GM21367 (cell line): Measurements from ENCODE around the gene TMCO6.
"Not testable (repeated sequence)": the region's sequence is repeated elsewhere in the genome, so short reads cannot be mapped to it uniquely, and the experiment has no call there.

Experiments used
- ATAC-seq: cut with Tn5 transposase; IDR thresholded peaks from one replicate; pipeline ENCODE4 v1.9.1; 2021; ENCODE audit not compliant: unreplicated experiment

TMCO6 gene

GRCh38 chr5:140630292-140631035, 8.8 kb upstream of the TMCO6 start:
- no peak for ATAC-seq

DNA sequence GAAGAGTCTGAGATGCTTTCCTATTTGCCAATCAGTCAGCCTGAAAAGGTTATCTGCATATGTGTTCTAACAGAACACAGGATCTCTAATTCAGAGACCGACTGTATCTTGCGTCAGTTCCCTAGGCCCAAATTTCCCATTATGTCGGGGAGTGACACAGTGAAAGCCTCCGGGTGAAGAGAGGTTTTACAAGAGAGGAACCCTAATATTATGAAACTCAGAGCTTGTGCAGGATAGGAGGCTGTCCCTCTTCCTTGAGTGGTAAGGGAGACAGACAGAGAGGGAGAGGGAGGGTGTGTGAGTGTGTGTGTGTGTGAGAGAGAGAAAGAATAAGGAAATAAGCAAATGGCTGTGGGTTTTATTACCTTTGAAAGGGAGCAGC, 8.2 kb upstream of the TMCO6 start:
- no peak for ATAC-seq

DNA sequence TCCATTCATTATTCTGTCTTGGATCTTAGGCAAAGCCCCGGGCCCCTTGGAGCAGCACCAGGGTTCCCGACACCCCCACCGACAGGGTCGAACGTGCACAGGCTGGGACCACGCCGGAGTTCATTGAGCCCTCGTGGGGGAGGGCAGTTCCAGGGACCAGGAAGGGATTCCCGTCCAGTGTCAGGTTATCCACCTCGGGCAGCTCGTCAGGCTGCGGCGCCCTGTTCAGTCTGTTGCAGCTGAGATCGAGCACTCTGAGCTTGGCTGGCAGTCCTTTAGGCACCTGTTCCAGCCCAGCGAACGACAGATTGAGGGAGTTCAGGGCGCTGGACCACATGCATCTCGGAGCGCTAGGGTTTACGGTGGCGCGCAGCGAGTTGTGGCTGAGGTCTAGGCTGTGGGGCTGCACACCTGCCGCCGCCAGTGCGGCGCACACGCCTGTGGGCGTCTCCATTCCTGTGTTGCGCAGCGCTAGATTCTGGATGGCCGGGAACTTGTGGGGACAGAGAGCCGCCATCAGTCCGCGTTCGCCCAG, 7.4 kb upstream of the TMCO6 start:
- ATAC-seq = peak; percentile 27

GRCh38 chr5:140632366-140633020, 6.8 kb upstream of the TMCO6 start:
- ATAC-seq = peak; percentile 46

DNA sequence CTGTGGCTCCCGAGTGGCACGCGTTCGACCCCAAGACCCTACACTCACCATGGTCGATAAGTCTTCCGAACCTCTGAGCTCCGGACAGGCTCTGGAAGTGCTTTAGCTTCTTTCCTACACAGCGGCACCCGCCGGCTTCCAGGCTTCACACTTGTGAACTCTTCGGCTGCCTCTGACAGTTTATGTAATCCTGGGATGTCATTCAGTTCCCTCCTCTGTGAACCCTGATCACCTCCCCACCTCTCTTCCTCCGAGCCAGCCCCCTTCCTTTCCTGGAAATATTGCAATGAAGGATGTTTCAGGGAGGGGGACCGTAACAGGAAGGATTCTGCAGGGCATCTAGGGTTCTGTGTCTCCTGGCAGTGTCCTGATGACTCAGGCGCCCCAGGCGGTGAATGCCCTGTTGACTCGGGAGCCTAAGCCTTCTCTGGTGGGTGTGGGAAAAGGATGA, 6.2 kb upstream of the TMCO6 start, which contains the start of gene CD14:
Gene CD14 (minus strand): TSS at position 155 of the 451 bp plus-strand sequence. CDS start 104 bp downstream, at position 51.
- ATAC-seq = no peak

- ATAC-seq = no peak
Observed at GRCh38 chr5:140633501-140633900, 5.8 kb upstream of the TMCO6 start.

DNA sequence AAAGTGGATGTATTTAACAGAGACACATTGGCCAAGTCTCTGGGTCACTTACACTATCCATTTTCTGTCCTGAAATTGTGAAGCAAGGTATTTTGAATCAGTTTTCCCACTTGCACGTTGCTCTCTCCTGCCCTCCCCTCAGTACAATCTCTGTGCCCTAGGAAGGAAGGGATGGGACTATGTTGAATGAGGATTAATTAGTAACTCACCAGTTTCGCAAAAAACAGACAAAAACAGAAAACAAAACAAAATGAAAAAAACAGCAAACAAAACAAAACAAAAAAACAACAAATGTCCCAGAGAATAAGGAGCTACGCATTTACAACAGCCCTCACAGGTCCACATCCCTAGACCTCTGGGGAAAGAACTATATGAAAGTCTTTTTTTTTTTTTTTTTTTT, 5.1 kb upstream of the TMCO6 start:
- no peak for ATAC-seq

DNA sequence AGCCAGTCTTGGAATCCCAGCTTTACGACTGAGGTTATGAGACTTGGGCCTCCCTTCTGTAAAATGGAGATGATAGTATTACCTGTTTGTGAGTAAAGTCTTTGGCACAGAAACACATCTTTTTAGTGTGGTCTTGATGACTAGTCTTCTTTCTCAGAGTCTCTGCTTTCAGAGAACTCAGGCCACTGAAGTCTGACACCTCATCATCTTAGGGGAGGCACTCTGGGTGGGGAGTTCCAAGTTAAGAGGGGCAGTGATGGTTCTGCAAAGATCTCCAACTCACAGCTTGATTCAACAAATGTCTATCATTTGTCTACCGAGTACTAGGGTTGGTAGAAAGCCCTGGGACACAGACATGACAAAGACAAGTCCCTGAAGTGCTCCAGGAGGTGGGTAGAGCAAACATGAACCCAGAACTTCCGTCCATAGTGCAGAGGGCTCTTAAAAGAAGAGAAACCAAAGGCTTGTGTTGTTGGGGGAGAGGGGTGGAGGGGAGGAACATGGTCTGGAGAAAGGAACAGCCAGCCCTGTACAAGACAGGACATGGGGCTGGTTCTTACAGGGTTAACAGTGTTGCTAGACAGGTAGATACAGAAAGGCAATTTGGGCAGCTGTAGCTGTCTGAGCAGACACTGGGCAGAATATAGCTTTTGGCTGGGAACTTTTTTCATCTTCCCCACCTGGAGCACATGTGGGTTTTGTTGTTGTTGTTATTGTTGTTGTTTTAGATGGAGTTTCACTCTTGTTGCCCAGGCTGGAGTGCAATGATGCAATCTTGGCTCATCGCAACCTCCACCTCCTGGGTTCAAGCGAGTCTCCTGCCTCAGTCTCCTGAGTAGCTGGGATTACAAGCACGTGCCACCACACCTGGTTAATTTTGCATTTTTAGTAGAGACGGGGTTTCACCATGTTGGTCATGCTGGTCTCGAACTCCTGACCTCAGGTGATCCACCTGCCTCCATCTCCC, 3.7 kb upstream of the TMCO6 start:
- ATAC-seq = no peak

- no peak for ATAC-seq
Observed at GRCh38 chr5:140637371-140638100, 1.7 kb upstream of the TMCO6 start.

GRCh38 chr5:140638898-140639147, 428 bp upstream of the TMCO6 start:
- ATAC-seq = not testable (repeated sequence)

GRCh38 chr5:140641716-140642115, 2.5 kb downstream of the TMCO6 start:
- ATAC-seq = no peak

- no peak for ATAC-seq
Observed at GRCh38 chr5:140642718-140643117, 3.5 kb downstream of the TMCO6 start.

- ATAC-seq = no peak
Observed at GRCh38 chr5:140647042-140647419, 7.8 kb downstream of the TMCO6 start.

- ATAC-seq = no peak
Observed at GRCh38 chr5:140658870-140659269, 19.6 kb downstream of the TMCO6 start.

DNA sequence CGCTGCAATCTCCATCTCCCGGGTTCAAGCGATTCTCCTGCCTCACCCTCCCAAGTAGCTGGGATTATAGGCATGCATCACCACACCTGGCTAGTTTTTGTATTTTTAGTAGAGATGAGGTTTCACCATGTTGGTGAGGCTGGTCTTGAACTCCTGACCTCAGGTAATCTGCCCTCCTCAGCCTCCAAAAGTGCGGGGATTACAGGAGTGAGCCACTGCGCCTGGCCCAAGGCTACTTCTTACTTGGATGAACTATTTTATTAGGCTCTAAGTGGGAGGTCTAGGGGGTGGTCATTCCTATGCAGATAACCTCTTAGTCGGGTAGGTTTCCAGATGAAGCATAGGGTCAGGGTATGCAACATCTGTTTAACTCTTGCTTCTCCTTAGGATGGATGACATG, 21.1 kb downstream of the TMCO6 start:
- ATAC-seq = not testable (repeated sequence)

DNA sequence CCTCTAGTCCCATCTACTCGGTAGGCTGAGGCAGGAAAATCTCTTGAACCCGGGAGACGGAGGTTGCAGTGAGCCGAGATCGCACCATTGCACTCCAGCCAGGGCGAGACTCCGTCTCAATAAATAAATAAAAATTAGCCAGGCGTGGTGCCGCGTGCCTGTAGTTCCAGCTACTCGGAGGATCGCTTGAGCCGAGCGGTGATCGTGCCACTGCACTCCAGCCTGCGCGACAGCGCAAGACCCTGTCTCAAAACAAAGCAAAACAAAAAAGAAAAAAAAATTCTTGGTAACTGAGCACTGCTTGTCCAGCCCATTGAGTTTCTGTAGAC, 24.7 kb downstream of the TMCO6 start:
- no peak for ATAC-seq

DNA sequence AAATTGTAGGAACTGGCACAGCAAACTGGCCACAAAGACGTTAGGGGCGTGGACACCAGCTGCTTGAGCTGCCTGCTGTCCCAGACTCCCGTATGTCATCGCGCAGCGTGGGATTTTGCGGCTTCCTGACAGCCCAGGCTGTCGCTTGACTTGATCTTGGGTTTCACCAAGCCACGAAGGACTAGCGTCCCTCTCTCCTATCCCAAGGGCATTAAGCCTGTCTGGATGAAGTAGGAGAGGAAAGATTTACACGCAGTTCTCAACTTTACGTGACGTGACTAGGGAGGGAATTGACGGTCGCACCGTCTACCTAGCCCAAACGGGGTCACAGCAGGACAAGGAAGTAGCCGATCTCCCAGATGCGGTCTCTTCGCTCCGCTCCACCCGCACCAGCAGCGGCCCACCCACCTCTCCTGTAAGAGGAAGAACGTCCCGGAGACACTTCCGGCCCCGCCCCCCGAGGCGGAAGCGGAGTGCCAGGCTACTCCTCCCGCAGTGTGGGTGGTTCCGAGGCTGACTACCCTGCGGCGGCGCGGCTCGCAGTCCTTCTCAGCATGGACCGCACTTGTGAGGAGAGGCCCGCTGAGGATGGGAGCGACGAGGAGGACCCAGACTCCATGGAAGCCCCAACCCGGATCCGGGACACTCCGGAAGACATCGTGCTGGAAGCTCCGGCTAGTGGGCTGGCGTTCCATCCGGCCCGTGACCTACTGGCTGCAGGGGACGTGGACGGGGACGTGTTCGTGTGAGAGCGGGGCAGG, 25.3 kb downstream of the TMCO6 start, which contains the start of gene WDR55:
Gene WDR55 (plus strand): TSS at position 546 of the 761 bp plus-strand sequence. CDS start 9 bp downstream, at position 555.
- ATAC-seq = peak; percentile 95

- ATAC-seq = not testable (repeated sequence)
Observed at GRCh38 chr5:140671035-140671434, 31.8 kb downstream of the TMCO6 start.

GRCh38 chr5:140671472-140672125, 32.3 kb downstream of the TMCO6 start:
- no peak for ATAC-seq
